HG02763 (cell line): ENCODE results near the gene UBXN10.

Experiments used
- ATAC-seq: cut with Tn5 transposase; IDR thresholded peaks from one replicate; pipeline ENCODE4 v1.9.1; 2021; ENCODE audit warnings: mild to moderate bottlenecking, moderate library complexity; ENCODE audit not compliant: unreplicated experiment

Gene UBXN10, protein sequence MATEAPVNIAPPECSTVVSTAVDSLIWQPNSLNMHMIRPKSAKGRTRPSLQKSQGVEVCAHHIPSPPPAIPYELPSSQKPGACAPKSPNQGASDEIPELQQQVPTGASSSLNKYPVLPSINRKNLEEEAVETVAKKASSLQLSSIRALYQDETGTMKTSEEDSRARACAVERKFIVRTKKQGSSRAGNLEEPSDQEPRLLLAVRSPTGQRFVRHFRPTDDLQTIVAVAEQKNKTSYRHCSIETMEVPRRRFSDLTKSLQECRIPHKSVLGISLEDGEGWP

DNA sequence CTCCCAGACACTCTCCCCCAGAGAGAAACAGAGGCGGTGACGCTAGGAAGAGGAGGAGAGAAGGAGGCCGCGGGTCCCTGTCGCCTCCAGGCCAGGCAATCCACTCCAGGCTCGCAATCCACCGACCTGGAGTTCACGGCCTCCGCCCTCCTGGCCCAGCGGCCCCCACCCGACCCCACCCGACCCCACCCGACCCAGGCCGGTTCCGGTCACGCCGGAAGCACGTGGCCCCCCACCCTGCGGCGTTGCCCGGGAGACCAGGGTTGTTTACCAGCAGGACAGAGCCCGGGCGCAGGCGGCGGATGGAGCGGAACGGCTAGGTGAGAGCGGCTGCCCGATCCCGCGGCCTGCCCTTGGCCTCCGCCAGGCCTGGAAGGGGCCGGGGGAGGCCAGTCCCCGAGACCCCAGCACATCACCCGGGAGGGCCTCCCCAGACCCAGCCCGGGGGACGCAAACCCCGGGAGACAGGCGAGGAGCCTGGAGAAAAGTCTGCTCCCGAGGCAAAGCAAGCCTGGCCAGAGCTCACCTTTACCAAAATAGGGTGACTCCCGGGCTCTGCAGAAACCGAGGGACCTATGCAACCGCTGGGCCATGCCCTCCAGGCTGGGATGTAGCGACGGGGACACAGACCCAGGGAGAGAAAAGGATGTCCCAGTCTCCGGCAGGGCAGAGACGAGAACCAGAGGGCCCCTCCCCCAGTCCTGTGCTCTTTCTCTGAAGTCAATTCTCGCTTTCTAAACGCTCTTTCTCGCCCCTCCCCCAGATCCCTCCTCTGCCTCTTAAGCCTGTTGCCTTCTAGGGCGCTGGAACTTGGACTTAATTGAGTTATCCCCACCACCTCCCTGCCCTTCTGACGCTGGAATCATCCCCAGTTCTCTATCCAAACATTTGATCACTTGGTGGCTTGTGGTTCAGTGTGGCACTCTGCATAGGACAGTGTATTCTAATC lies at the start of gene UBXN10, which contains the start of gene PLA2G2C:
TSS of gene UBXN10 (plus strand) at position 263 of the 949 bp plus-strand sequence. CDS start 4,466 bp downstream, outside the sequence.
TSS of gene PLA2G2C (minus strand) at position 685 of the 949 bp plus-strand sequence. CDS start 9,155 bp downstream, outside the sequence.
- no peak for ATAC-seq

DNA sequence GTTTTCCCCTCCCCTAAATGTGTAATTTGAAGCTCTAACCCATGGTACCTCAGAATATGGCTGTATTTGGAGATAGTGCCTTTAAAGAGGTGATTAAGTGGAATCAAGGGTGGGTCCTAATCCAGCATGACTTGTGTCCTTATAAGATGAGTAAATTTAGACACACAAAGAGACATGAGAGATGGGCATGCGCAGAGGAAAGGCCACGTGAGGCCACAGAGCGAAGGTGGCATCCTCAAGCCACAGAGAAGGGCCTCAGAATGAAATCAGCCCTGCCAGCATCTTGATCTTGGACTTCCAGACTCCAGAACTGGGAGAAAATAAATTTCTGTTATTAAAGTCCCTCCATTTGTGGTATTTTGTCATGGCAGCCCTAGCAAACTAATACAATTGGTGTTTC lies 49.6 kb upstream of the UBXN10 start:
- no peak for ATAC-seq

DNA sequence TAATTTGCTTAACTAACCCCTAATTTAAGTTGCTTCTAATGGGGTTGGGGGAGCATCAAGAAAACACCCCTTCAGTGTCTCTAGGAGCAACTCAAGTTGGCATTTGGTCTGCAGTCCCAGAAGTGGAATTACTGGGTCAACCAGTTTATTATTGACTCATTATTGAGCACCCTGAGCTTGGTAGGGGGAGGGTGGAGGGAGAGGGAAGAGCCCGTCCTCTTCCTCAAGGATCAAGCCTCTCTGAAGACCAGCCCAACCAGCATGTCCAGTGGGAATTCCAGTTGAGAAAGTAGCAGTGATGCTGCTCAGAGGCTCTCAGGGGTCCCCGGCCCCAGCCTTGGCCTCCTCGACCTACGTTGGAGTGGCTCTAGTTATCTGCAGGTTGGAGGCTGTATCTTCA lies 48.8 kb upstream of the UBXN10 start:
- ATAC-seq, result no peak

DNA sequence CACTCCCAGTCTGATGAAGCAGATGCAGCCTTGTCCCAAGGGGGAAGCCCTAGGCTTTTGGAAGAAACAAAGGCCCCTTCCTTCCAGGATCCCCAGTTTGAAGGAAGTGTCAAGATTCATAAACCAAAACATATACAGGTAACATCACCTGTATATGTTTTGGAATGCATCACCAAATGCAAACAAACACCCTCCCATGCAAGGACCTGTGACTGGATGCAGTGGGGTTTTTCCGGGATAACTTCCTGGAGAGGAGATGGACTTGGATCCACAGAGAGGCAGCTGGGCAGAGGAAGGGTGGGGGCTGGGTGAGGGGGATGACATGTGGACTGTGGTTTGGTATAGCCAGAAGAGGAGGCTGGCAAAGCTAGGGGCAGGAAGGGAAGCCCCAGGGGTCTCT lies 48.3 kb upstream of the UBXN10 start:
- ATAC-seq, result no peak

DNA sequence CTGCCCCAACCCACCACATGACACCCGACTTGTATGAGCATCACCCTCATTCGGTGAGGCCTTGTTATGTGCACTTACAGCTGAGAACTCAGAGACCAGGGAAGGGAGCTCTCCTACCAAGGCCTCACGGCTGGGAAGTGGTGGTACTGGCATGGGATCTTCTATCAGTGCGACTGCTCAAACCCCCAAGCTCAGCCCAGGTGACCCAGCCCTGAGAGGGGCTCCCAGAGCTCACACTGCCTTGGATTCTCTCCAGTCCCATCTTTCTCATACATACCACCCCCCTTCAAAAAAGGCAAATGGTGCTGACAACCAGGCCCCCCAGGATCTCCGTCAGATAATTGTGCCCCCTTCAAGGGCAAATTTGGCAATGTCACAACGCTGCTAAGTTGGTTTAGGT lies 47.5 kb upstream of the UBXN10 start:
- no peak for ATAC-seq

DNA sequence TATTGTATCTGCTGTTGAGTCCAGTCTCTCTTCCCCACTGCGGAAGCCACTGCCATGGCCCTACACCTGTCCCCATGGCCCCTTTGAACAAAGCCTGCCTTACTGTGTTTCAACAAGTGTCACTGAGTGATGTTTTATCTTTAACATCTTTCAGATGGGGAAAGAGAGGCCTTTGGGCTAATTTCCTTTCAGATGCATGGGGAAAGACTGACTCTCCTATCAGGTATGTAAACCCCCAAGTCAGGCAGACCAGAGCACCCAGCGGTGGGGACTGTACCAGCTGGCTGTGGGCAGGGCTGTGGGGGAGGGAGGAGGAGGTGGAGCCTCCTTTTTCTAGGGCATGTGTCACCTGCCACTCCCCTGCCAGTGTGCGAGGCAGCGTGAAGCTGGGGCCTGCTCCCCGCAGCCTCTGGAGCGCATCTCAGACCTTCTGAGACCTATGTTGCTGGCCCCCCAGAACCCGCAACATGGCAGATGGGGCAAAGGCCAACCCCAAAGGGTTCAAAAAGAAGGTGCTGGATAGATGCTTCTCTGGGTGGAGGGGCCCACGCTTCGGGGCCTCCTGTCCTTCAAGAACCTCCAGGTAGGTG lies 46.8 kb upstream of the UBXN10 start, which contains the start of gene PLA2G2F:
TSS of gene PLA2G2F (plus strand) at position 363 of the 590 bp plus-strand sequence. CDS start at position 468, 105 bp downstream.
- ATAC-seq, result no peak

DNA sequence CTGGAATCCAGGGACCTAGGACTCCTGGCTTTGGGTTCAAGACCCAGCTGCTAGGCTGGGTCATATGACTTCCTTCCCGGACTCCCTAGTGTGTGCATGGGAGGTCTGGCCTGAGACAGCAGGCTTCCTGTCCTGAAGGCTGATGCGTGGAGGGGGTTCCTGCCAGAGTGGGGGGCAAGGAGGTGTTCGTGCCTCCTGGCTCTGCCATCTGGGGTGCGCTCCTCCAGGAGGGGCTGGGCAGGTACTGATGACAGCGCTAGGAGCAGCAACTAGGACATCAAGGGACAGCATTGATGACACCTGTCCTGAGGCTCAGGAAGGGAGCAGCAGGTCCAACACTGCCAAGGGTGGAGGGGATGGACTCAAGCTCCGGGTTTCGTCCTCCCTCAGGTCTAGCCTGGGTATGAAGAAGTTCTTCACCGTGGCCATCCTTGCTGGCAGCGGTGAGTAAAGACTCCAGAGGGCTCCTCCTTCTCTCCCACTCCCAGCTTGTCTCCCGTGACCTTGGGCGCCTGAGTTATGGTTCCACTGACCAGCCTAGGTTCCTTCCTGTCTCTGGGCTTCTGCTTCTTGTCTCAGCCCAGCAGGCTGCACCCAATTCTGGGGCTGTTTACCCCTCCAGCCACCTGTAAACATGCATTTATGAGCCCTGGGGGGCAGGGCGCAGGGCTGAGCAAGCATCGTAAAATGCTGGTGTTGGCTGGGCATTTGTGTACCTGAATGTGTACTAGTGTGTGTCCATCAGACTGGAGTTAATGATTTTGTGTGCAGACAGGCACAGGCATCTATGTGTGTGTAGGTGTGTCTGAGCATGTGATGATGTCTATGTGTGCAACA lies 45.9 kb upstream of the UBXN10 start:
- no peak for ATAC-seq

DNA sequence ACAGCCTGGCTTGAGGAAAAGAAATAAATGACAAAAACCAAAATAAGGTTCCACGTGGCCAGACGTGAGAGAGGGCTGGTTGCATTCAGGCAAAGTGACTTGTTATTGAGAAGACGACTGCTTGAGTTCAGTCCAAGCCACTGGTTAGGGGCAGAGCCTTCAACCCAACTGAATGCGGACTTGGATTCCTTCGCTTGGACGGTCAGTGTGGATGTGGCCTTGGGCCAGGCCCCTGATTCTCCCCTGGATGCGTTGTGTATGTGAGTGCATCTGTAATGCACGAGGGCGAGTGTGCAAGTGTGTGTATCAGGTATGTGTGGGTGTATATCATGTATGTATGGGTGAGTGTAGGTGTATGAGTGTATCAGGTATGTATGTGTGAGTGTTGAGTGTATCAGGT lies 44.9 kb upstream of the UBXN10 start:
- ATAC-seq, result no peak

DNA sequence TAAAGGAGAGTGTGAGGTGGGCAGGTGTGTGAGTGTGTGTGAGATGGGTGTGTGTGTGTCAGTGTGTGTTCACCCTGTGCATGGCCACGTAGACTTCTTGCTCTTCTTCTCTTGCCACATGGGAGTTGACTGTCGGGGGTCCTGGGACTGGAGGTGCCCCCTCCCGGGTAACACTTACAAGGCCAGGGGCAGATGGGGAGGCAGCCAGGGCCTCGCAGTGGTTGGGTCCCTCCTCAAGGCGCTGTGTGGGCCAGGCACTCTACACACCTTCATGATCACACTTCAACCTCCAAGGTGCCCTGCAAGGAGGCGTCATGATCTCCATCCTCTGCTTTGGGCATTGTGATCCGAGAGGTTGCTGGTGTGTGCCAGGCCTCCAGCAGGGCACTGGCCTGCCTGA lies 44.4 kb upstream of the UBXN10 start:
- no peak for ATAC-seq

DNA sequence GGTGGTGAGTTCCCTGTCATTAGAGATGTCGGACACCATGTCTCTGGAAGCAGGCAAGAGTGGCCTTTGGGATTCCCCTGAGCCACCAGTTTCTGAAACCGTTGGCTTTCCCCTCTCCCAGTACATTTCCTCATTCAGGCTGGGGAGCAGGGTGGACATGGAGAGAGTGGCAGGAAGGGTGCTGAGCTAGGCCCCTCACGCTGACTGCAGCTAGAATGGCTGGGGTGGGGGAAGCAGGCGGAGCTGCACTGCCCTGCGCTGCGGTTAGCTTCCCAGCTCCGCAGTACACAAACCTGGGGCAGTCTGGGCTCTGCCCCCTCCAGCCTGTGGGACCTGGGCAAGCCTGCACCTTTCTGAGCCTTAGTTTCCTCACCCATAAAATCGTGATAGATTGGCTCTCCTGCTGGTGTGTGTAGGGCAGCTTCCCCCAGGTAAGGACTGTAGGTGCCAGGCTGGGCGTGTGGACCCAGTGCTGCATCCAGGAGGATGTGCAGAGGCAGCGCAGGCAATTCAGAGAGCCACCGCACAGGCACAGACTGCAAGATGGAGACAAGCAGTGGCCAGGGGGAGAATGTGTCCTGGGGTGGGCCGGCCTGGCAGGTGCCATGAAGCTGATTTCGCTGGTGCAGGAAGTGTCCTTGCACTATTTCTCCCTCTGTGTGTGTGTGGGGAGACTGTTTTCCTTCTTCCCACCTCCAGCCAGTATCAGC lies 43.7 kb upstream of the UBXN10 start:
- no peak for ATAC-seq

DNA sequence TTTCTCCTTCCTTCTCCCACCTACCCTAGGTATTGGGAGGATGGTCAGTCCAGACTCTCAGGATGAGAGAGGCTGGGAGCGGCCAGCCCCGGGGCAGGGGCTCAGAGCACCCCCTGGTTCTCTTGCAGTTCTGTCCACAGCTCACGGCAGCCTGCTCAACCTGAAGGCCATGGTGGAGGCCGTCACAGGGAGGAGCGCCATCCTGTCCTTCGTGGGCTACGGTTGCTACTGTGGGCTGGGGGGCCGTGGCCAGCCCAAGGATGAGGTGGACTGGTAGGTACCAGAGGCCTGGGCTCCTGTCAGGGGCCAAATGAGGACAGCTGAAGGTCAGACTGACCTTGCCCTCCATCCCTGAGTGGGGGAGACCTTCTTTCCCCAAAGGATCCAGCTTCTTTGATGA lies 42.6 kb upstream of the UBXN10 start:
- no peak for ATAC-seq

DNA sequence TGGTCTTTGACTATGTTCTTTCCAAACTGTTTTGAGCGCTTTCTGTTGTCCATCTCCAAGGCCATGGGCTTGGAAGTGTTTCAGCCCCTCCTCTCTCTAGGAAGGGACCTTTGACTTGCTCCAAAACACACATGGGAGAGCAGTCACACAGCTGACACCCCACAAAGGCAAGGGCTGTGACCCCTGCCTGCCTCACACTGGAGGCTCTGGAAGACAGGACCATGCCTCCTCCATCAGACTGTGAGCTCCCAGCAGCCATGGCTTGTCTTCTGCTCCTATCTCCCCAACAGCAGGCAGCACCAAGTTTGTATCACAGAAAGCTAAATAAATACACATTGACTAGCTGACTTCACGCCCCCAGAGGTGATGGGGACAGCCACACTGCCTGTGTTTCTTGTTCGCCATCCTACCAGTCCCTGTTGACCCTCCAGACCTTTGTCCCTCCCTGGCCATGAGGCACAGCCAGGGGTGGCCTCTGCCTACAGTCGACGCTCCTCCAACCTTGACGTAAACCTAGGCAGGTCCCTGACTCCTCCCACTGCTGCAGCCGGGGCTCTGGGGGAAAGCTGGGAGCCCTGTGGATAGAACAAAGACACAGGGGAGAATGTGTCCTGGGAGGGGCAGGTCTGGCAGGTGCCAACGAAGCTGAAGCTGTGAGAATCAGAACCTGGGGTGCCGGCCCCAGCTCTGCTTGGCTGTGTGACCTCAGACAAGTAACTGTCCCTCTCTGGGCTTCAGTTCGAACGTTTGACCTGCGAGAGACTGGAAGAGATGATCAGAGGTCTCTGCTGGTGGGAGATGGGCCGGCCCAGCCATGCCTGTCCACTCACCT lies 41.9 kb upstream of the UBXN10 start:
- no peak for ATAC-seq

DNA sequence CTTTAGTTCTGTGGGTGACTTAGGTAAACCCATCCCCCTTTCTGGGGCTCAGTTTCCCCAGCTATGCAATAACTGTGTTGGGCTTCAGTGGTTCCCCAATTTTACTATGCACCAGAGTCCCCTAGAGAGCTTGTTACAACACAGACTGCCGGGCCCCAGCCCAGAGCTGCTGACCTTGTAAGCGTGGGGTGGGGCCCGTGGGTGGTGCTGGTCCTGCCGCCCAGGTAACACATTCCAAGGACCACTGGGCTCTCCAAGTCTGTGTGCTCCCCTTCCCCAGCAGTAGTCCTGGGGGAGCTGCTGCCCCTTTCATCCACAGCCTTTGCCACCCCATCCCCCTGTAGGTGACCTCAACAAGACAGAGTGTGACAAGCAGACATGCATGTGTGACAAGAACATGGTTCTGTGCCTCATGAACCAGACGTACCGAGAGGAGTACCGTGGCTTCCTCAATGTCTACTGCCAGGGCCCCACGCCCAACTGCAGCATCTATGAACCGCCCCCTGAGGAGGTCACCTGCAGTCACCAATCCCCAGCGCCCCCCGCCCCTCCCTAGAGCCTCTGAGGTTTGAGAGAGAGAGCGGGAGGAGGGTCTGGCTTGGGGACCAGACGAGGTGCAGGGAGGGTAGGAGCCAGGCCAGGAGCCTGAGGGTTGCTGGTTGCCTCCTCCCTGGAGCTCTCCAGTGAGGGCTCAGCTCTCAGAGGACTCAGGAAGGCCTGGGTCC lies 37.9 kb upstream of the UBXN10 start:
- no peak for ATAC-seq

DNA sequence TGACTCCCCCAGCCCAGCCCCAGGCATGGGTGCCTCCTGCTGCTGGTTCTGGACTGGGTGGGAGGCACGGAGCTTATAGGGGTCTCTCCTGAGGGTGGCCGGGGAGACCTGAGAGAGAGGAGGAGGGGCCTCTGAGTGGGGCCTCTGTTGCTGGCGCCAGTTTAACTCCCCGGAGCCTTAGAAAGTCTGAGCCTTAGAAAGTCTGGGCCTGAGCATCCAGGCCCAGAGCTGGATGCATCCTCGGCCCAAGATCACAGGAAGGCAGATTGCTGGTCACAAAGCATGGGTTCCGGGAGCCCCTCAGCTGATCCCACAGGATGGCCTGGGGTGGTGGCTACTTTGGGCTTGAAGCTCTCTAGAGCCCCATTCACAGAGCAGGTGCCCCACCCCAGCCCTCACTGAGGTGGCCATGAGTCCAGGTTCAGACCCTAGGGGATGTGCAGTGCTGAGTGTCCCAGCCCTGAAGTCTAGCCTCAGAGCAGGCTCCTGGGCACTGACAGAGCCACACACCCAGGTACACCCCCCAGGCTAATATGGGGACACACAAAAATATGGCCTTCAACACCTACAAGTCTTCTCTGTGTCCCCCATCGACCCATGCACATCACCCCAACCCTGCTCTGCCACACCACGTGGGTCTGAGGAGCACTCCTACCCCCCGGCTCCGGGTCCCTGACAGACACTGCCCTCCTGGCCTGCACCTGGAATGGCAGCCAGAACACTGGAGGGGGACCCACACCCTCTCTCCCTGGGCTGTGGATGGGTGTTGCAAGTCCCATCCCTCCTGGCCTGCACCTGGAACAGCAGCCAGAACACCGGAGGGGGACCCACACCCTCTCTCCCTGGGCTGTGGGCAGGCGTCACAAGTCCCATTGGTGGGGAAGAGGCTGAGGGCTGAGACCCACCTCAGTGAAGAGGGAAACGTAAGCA lies 37.1 kb upstream of the UBXN10 start:
- ATAC-seq, result no peak

DNA sequence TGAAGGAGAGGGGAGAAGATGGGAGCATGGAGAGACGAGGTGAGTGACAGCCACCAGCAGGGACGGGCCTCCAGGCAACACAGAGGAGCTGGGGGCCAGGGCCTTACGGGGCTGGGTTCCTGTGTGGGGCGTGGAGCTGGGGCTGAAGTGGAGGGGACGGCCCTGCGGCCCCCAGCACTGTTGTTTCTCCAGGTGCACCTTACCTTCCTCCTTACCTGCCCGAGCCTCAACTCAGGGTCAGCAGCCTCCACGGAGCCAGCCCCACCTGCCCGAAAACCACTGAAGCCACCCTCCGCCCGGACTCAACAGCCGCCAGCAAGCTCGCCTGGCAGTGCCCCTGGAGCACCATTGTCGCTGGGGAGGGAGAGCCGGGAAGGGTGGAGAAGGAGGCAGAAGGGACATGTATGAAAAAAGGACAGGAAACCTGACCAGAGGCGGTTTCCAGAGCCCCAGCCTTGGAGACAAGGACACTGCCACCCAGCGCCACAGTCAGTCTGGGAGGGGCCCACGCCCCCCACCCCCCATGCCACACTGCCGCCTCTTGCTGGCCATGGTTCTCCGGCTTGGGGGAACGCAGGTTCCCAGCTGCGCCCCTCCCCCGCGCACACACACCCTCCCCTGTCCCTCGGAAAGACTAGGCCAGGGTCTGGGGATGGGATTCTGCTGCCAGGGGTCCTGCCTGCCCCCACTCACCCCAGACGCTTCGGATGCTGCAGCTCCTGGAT lies 36.1 kb upstream of the UBXN10 start:
- ATAC-seq, result no peak

DNA sequence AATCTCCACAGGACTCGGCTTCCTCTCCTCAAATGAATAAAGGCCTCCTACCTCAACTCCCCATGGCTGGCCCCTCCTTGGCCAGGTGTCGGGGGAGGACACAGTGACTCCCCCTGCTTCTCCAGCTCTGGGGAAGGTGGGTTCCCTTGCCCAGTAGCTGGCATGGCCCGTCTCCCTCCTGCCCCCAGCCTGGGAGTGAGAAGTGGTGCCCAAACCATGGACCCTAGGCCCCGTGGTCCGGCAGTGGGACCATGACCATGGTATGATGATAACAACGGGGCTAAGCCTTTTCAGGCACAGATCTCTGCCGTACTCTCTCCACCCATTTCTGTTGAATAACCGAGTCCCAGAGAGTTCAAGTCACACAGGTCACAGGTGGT lies 35.6 kb upstream of the UBXN10 start:
- no peak for ATAC-seq

DNA sequence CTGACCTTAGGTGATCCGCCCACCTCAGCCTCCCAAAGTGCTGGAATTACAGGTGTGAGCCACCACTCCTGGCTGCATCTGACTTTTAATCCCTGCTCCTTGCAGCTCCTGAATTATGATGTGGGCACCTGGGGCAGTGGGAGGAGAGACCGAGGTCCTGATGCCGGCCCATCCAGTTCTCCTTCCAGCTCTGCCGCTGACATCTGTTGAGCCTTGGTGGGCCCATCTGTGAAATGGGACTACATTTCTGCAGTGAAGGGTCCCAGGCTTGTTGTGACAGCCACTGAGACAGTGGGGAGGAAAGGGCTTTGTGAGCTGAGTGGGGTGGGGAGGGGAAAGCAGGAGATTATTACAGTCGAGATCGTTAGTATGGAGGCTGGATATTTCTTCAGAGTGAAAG lies 34.9 kb upstream of the UBXN10 start:
- ATAC-seq, result no peak
